Prostate gland (tissue), 2 donors: ENCODE results near the gene MRPS25.

Experiments used
- CTCF ChIP-seq, 4 experiments: fragments of 200-600 bp in 2 of 4; fragments of 450-650 bp in 2 of 4; sonication (generic) in 2 of 4; IDR thresholded peaks; 1 replicate in 3 of 4; 2 replicates in 1 of 4; pipeline ENCODE4 v1.5.1; 2016 to 2019; ENCODE audit warnings: antibody characterized with exemption in 4 of 4, mild to moderate bottlenecking in 2 of 4, moderate library complexity in 2 of 4
- POLR2A ChIP-seq: fragments of 450-650 bp; IDR thresholded peaks from one replicate; pipeline ENCODE4 v1.6.1; 2016; ENCODE audit warnings: antibody characterized with exemption, mild to moderate bottlenecking
- POLR2AphosphoS5 ChIP-seq: sonication (generic); formaldehyde crosslinking; IDR thresholded peaks from one replicate; pipeline ENCODE4 v1.6.1; 2017; ENCODE audit warnings: antibody characterized with exemption

GRCh38 chr3:15010664-15011063 lies 54.5 kb downstream of the MRPS25 start:
- no peak for TF ChIP-seq POLR2A
- no peak for TF ChIP-seq CTCF (IDR thresholded peaks at IDR 0.05)
- no peak for TF ChIP-seq POLR2AphosphoS5
